Loucy (cell line): ENCODE data around the gene STMP1.

Experiments
- H2AFZ ChIP-seq: fragments of 200-600 bp; sonication (generic); 2 replicates; pipeline ENCODE4 v1.6.0; 2016; ENCODE audit warnings: antibody characterized with exemption, mild to moderate bottlenecking, low read length, moderate library complexity
- H3F3A ChIP-seq: fragments of 200-600 bp; 2 replicates; pipeline ENCODE4 v1.6.0; 2016; ENCODE audit warnings: antibody characterized with exemption, low read depth, mild to moderate bottlenecking
- H3K27me3 ChIP-seq: fragments of 200-600 bp; sonication (generic); 2 replicates; pipeline ENCODE4 v1.6.1; 2014; ENCODE audit warnings: low read length, mild to moderate bottlenecking; ENCODE audit not compliant: insufficient read depth, poor library complexity, severe bottlenecking
- H3K36me3 ChIP-seq: fragments of 200-600 bp; sonication (generic); 2 replicates; pipeline ENCODE4 v1.6.1; 2016; ENCODE audit warnings: low read length; ENCODE audit not compliant: insufficient read depth
- H3K4me1 ChIP-seq: fragments of 200-600 bp; sonication (generic); 2 replicates; pipeline ENCODE4 v1.5.1; 2014; ENCODE audit warnings: low read length, mild to moderate bottlenecking; ENCODE audit not compliant: insufficient read depth, poor library complexity, severe bottlenecking
- H3K4me2 ChIP-seq: fragments of 200-600 bp; sonication (generic); 2 replicates; pipeline ENCODE4 v1.6.0; 2014; ENCODE audit warnings: antibody characterized with exemption, low read length, low read depth, mild to moderate bottlenecking; ENCODE audit not compliant: poor library complexity, severe bottlenecking
- H3K4me3 ChIP-seq: fragments of 200-600 bp; sonication (generic); 2 replicates; pipeline ENCODE4 v1.5.1; 2014; ENCODE audit warnings: low read length, mild to moderate bottlenecking, mixed read lengths; ENCODE audit not compliant: poor library complexity, severe bottlenecking
- H3K79me2 ChIP-seq: fragments of 200-600 bp; sonication (generic); 2 replicates; pipeline ENCODE4 v1.6.1; 2014; ENCODE audit warnings: low read length; ENCODE audit not compliant: insufficient read depth
- H3K9ac ChIP-seq: fragments of 200-600 bp; sonication (generic); 2 replicates; pipeline ENCODE4 v1.6.0; 2014; ENCODE audit warnings: mild to moderate bottlenecking, low read depth, low read length, moderate library complexity; ENCODE audit not compliant: poor library complexity, severe bottlenecking
- H3K9me2 ChIP-seq: fragments of 200-600 bp; sonication (generic); replicated peaks from 2 replicates; pipeline ENCODE4 v1.6.1; 2016; ENCODE audit warnings: low read depth, low read length, mixed read lengths
- H3K9me3 ChIP-seq: fragments of 200-600 bp; sonication (generic); 2 replicates; pipeline ENCODE4 v1.6.1; 2014; ENCODE audit warnings: mild to moderate bottlenecking, antibody characterized with exemption, low read length, low read depth; ENCODE audit not compliant: insufficient read depth
- H4K20me1 ChIP-seq: fragments of 200-600 bp; sonication (generic); 2 replicates; pipeline ENCODE4 v1.6.0; 2014; ENCODE audit warnings: antibody characterized with exemption, low read length, mild to moderate bottlenecking; ENCODE audit not compliant: insufficient read depth, poor library complexity, severe bottlenecking
- EZH2phosphoT487 ChIP-seq: fragments of 200-600 bp; IDR thresholded peaks from 2 replicates; pipeline ENCODE4 v1.6.1; 2018; ENCODE audit warnings: antibody characterized with exemption, mild to moderate bottlenecking, moderate library complexity, borderline replicate concordance
- TF ChIP-seq, protein P1 (sequence below): fragments of 200-600 bp; sonication (generic); conservative IDR thresholded peaks from 2 replicates; pipeline ENCODE4 v1.5.1; 2014; ENCODE audit warnings: mild to moderate bottlenecking, antibody characterized with exemption, low read length

STMP1 gene

DNA sequence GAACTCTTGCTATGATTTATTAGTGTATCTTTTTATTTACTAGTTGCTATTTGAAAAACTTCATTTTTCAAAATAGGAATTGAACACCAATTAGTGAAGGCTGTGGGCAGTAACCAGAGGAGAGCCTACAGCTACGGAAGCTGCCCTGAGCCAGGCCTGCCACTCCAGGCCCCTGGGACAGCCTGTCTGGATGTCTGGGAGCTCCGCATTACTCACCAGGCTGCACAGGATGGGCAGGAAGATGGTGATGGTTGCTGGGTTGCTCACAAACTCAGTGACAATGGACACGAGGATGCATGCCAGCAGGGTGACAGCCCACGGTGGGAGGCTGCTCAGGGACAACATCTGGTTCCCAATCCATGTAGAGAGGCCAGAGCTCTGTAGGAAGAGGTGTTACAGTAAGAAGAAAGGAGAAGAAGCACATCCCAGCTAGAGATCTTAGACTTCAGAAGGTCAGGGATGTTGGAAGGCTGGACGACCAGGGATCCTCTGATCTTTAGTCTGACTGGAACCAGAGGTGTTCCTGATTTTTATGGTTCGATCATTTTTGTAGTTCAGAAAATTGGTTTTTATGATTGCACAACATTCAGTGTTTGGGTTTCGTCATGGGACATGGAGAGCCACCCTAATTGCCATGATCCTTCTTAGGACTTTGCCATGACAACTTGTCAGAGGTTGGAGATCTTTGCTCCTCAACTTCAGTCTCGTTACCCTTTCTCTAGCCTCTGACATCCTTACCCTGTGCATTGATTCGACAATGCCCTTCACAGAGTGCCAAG is 23.2 kb downstream of the STMP1 start:
- H3K4me2 ChIP-seq: no peak overlapping the region
- H2AFZ ChIP-seq: no peak overlapping the region
- TF ChIP-seq, protein P1, sequence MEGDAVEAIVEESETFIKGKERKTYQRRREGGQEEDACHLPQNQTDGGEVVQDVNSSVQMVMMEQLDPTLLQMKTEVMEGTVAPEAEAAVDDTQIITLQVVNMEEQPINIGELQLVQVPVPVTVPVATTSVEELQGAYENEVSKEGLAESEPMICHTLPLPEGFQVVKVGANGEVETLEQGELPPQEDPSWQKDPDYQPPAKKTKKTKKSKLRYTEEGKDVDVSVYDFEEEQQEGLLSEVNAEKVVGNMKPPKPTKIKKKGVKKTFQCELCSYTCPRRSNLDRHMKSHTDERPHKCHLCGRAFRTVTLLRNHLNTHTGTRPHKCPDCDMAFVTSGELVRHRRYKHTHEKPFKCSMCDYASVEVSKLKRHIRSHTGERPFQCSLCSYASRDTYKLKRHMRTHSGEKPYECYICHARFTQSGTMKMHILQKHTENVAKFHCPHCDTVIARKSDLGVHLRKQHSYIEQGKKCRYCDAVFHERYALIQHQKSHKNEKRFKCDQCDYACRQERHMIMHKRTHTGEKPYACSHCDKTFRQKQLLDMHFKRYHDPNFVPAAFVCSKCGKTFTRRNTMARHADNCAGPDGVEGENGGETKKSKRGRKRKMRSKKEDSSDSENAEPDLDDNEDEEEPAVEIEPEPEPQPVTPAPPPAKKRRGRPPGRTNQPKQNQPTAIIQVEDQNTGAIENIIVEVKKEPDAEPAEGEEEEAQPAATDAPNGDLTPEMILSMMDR: no peak
- no peak for TF ChIP-seq EZH2phosphoT487
- no peaks in the 10 kb centered on the region for H3K4me1 ChIP-seq
- H3K4me3 ChIP-seq: no peak overlapping the region
- no peaks in the 10 kb centered on the region for H3K27me3 ChIP-seq
- H3K9ac ChIP-seq: no peak overlapping the region
- no peaks in the 10 kb centered on the region for H3K79me2 ChIP-seq
- H3F3A ChIP-seq: no peaks in the 10 kb centered on the region
- no peaks in the 10 kb centered on the region for H3K36me3 ChIP-seq
- no peaks in the 10 kb centered on the region for H3K9me2 ChIP-seq
- H4K20me1 ChIP-seq: no peaks in the 10 kb centered on the region
- H3K9me3 ChIP-seq: no peaks in the 10 kb centered on the region

DNA sequence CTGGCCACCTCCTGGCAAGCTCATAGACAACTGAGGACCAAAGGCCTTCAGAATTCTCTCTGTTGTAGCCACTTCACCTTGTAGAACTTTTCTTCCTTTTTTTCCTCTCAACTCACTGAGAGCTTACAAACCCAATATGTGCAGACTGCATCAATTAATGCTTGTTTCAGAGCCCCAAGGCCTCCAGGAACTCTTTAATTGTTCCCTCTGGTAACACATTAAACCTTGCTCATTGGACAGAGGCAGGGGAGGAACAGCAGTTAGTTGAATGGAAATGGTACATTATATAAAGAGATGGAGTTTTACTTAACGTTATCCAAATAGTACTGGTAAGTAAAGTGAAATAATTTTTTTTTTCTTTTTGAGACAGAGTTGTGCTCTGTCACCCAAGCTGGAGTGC is 25.2 kb downstream of the STMP1 start:
- Histone ChIP-seq H3K4me1 (no peaks in the 10 kb centered on the region), H3K79me2 (no peaks in the 10 kb centered on the region), H3K9ac (no peak overlapping the region), H2AFZ (no peak overlapping the region), H3F3A (no peaks in the 10 kb centered on the region), H4K20me1 (no peaks in the 10 kb centered on the region), H3K4me2 (no peak overlapping the region), H3K9me3 (no peaks in the 10 kb centered on the region), H3K9me2 (no peaks in the 10 kb centered on the region), H3K4me3 (no peak overlapping the region), H3K36me3 (no peaks in the 10 kb centered on the region), H3K27me3 (no peaks in the 10 kb centered on the region)
- TF ChIP-seq, protein P1: no peak
- TF ChIP-seq EZH2phosphoT487: no peak

GRCh38 chr7:135690566-135690965 is 28.3 kb downstream of the STMP1 start:
- H3F3A ChIP-seq: no peaks in the 10 kb centered on the region
- H3K4me3 ChIP-seq: no peak overlapping the region
- no peak overlapping the region for H3K4me2 ChIP-seq
- no peaks in the 10 kb centered on the region for H3K27me3 ChIP-seq
- H3K4me1 ChIP-seq: no peaks in the 10 kb centered on the region
- H3K9me2 ChIP-seq: no peaks in the 10 kb centered on the region
- no peaks in the 10 kb centered on the region for H3K36me3 ChIP-seq
- H4K20me1 ChIP-seq: no peaks in the 10 kb centered on the region
- H3K79me2 ChIP-seq: no peaks in the 10 kb centered on the region
- TF ChIP-seq, protein P1: no peak
- TF ChIP-seq EZH2phosphoT487: no peak
- H3K9ac ChIP-seq: no peak overlapping the region
- H2AFZ ChIP-seq: no peak overlapping the region
- no peaks in the 10 kb centered on the region for H3K9me3 ChIP-seq
